GM19395 (cell line): Measurements from ENCODE around the gene ANKRD53.
"Not testable (repeated sequence)": the region's sequence is repeated elsewhere in the genome, so short reads cannot be mapped to it uniquely, and the experiment has no call there.

Experiments used
- ATAC-seq: cut with Tn5 transposase; IDR thresholded peaks from one replicate; pipeline ENCODE4 v1.9.1; 2021; ENCODE audit warnings: mild to moderate bottlenecking, moderate library complexity; ENCODE audit not compliant: unreplicated experiment

ANKRD53 gene

GRCh38 chr2:70988726-70989648 lies 10.6 kb downstream of the ANKRD53 start:
- no peak for ATAC-seq

DNA sequence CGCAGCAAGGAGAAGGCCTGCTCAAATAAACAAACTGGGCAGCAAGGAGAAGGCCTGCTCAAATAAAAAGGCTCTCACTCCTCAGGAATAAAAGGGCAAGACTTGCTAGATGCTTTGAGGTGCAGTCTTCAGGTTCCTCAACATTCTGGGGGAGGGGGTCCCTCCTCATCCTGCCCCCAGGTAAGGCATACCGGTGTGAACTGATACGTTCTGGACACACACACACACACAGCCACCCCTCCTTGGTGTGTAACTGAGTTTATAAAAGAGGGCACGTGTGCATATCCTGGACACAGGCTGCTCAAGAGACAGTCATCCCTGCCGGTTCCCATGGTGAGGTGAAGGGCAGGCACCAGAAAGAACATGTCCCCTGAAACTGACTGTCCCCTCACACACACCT lies 11.8 kb downstream of the ANKRD53 start:
- no peak for ATAC-seq

- no peak for ATAC-seq
Measured at GRCh38 chr2:70991142-70991541, 12.7 kb downstream of the ANKRD53 start.

DNA sequence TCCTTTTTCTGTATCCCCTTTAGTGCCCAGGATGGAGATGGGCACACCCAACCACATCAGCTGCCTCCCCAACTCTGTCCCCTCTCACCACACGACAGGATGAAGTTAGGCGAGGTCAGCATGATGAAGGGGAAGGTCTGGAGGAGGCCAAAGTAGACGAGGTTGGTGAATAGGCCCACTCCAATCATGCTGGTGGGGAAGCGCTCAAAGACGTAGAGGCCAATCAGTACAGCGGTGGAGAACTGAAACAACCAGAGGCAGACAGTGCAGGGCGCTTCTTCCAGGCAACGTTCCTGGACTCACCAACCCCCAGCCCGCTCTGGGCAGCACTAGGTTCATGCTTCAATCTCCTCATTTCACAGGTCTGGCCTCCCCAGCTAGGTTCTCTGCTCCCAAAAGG lies 13.3 kb downstream of the ANKRD53 start:
- no peak for ATAC-seq

GRCh38 chr2:70992945-70993853 lies 14.8 kb downstream of the ANKRD53 start:
- ATAC-seq, result no peak

DNA sequence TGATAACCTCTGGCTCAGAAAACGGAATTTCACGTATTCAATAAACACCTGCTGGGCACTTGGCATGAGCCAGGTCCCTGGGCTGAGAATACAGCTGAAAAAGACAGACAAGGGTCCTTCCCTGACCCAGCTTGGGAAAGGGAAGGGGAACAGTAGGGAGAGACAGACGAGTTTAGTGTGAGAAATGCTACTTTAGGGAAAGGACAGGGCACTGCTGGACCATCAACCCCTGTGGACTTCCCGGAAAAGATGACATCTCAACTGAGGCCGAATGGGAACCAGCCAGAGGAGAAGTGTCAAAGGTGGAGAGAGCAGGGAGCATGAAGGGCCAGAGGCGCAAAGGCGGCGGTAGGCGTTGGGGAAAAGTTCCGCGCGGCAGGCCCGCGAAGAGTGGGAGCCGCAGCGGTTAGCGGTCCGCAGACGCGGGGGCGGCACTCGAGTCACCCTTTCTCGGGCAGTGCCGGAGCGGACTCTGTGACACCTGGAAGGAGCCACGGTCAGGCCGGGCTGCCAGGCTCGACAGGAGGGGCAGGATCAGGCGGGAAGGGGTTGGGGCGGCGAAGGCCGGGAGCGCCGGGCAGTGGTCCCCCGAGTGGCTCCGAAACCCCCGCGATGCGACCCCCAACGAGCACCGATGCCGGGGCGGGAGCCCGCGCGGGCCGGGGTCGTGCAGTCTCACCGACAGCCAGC lies 15.7 kb downstream of the ANKRD53 start:
- peak; percentile 35 for ATAC-seq

GRCh38 chr2:70994699-70995425 lies 16.4 kb downstream of the ANKRD53 start, which contains the start of gene TEX261:
Gene TEX261, minus strand, starts transcription at chr2:70994873. Its CDS starts 116 bp downstream, at chr2:70994757.
- peak; percentile 95 for ATAC-seq

DNA sequence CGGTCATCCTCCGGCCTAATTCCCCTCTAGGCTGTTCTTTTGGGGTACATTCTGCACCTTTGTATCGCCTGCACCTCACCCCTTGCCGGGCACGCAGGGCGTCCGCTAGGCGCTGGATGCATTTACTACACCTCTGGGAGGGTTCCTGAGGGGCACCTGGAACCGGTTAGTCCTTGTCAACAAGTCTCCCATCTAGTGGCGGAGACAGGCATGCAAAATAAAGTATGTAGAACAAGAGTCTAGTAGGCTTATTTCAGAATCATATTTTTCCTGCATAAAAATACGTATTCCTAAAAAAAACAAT lies 16.9 kb downstream of the ANKRD53 start:
- peak; percentile 57 for ATAC-seq

DNA sequence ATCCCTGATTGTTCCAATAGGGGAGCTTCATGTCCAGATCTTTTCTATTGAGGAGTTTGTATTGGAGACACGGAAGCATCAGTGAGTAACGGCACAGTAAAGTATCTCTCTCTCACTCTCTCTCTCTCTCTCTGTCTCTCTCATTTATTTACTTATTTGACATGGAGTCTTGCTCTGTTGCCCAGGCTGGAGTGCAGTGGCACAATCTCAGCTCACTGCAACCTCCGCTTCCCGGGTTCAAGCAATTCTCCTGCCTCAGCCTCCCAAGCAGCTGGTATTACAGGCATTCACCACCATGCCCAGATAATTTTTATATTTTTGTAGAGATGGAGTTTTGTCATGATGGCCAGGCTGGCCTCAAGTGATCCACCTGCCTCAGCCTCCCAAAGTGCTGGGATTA lies 20.5 kb downstream of the ANKRD53 start:
- ATAC-seq, result not testable (repeated sequence)

DNA sequence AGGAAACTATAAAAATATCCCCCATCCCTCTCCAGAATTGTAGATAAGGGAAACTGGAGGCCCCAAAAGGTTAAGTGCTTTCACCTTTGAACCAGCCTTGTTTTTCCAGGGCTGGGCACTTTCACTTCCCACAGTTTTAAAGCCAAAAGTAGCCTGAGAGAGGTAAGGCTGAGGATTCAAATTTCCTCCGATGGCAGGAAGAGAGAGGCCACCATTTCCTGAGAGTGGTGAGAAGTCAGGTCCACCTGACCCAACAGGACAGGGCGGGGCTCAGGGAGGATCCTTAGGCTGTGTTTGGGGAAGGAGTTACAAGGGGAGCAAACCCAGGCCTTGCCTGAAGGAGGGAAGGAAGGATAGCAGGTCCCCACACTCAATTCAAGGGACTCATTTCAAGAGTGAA lies 20.9 kb downstream of the ANKRD53 start:
- no peak for ATAC-seq

- ATAC-seq, result not testable (repeated sequence)
Measured at GRCh38 chr2:70999931-71000330, 21.5 kb downstream of the ANKRD53 start.

- ATAC-seq, result peak; percentile 91
Measured at GRCh38 chr2:71000780-71001591, 22.6 kb downstream of the ANKRD53 start.

DNA sequence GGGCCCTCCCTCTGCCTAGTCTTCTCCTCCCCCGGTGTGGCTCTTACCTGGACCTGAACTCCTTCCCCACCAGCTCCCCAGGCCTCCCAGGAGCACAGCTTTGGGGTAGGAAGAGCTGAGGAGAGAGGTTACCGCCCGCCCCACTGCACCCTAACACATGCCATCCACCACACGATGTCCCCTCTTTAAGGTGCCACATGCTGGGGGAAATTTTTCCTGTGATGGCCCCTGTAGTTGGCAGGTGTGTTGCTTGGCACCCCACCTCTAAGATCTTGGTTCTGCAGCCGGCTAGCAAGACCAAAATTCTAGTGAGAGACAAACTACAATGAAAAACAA lies 23.1 kb downstream of the ANKRD53 start:
- ATAC-seq, result no peak

GRCh38 chr2:71001981-71002570 lies 23.6 kb downstream of the ANKRD53 start:
- no peak for ATAC-seq

DNA sequence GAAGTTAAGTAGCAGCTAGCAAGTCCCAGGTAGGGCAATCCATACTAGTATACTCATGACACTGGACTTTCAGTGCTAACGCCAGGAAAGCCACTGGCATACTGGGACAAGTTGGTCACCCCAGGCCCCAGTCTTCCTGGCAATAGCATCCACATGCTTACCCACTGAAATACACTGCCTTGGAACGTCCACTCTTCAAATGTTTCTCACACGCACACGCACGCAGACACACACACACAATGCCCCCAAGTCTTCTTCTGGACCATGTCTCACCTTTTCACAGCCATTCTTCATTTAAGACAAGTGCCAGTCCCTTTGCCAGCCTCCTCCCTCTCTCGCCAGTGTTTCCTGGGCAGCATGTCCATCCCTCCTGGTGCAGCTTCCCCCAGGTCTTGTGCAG lies 25.0 kb downstream of the ANKRD53 start:
- no peak for ATAC-seq

DNA sequence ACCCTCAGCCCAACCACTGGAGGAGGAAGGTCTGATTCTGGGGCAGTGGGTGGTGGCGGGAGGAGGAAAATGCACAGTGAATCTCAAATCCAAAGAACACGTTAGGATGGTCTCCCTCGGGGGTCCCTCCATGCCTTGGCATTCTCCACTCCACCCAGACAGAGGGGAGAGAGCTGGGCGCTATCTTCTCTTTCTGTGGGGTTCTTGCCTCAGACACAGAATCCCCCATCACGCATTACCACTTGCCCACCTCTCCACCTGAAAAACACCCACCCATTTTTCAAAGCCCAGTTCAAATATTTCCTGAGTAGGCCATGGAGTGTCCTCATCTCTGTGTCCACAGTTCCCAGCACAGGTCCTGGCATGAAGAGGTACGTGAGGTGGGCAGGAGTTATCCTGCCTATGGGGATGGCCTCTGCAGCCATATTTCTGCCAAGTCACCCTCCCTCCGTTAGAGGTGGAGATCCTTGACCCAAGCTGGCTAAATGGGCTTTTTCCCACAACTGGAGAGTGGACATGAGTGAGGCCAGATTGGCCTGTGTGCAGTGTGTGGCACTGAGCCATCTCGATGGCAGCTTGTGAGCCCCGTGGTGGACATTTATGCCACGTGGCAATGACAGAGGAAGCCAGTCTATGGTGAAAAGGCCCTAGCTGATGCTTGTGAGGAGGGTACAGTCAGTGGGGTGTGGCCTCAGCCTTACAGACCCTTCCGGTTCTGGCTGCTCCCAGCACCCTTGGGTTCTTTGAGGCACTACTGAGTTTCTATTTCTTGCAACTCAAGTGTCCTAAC lies 25.7 kb downstream of the ANKRD53 start:
- no peak for ATAC-seq

DNA sequence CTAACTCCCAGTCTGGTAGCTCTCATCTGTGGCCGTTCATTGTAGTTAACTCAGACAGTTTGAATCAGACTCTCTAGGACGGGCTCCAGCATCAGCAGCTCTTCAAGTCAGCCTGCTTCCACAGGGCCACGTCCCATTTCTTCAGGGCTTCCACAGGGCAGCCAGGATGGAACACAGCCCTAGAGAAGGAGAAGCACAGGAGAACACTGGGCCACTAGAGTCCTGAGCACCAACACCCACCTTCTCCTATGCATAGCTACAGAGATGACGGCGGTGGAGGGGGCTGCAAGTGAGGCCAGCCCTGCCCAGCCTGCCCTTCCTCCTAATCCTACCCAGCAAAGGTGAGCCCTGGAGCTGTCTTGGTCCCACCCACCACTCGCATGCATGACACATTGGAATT lies 26.4 kb downstream of the ANKRD53 start:
- no peak for ATAC-seq
